Astrocyte (in vitro differentiated cells and primary cell): ENCODE data around the gene ESRP2. TPM values are rescaled to one million over a fixed set of nuclear protein-coding genes. Genes with fewer than 3 reads are reported as not detected.

Experiments used
- DNase-seq: peaks from one replicate; pipeline ENCODE4 v3.0.0-alpha.2; 2010; ENCODE audit warnings: low read depth
- FAIRE-seq: peaks from 2 replicates; lab custom pipeline; 2011; peaks lifted over from hg19 to GRCh38; lab: Jason Lieb, UNC
- H2AFZ ChIP-seq: 2 replicates; pipeline ENCODE4 v1.6.0; 2012; ENCODE audit warnings: low read depth, low read length, inconsistent platforms
- H3K27ac ChIP-seq: 2 replicates; pipeline ENCODE4 v1.5.1; 2011; ENCODE audit warnings: low read depth, low read length, inconsistent platforms
- H3K27me3 ChIP-seq: 2 replicates; pipeline ENCODE4 v1.6.0; 2011; ENCODE audit warnings: low read length, inconsistent platforms; ENCODE audit not compliant: insufficient read depth
- H3K36me3 ChIP-seq: 2 replicates; pipeline ENCODE4 v1.5.1; 2011; ENCODE audit warnings: low read length, inconsistent platforms; ENCODE audit not compliant: insufficient read depth
- H3K4me1 ChIP-seq: 2 replicates; pipeline ENCODE4 v1.5.1; 2011; ENCODE audit warnings: low read length, inconsistent platforms; ENCODE audit not compliant: insufficient read depth
- H3K4me2 ChIP-seq: 2 replicates; pipeline ENCODE4 v1.6.0; 2012; ENCODE audit warnings: low read length, inconsistent platforms
- H3K4me3 ChIP-seq: 2 replicates; pipeline ENCODE4 v1.5.1; 2011; ENCODE audit warnings: low read depth, mild to moderate bottlenecking, low read length, inconsistent platforms; ENCODE audit not compliant: insufficient read depth
- H3K79me2 ChIP-seq: 2 replicates; pipeline ENCODE4 v1.6.0; 2012; ENCODE audit warnings: mild to moderate bottlenecking, low read length, inconsistent platforms; ENCODE audit not compliant: insufficient read depth
- H3K9ac ChIP-seq: 2 replicates; pipeline ENCODE4 v1.6.0; 2012; ENCODE audit warnings: mild to moderate bottlenecking, low read length, inconsistent platforms
- H3K9me3 ChIP-seq: 2 replicates; pipeline ENCODE4 v1.5.1; 2012; ENCODE audit warnings: low read depth, mild to moderate bottlenecking, low read length, inconsistent platforms; ENCODE audit not compliant: insufficient read depth
- H4K20me1 ChIP-seq: 2 replicates; pipeline ENCODE4 v1.6.0; 2012; ENCODE audit warnings: low read length, inconsistent platforms; ENCODE audit not compliant: insufficient read depth
- H3K27ac Mint-ChIP-seq: one replicate; pipeline ENCODE4 v1.8.0; 2021; ENCODE audit warnings: mild to moderate bottlenecking, mixed read lengths; ENCODE audit not compliant: unreplicated experiment
- H3K27me3 Mint-ChIP-seq: one replicate; pipeline ENCODE4 v1.8.0; 2021; ENCODE audit warnings: low read depth, mixed read lengths; ENCODE audit not compliant: unreplicated experiment
- H3K36me3 Mint-ChIP-seq: one replicate; pipeline ENCODE4 v1.8.0; 2021; ENCODE audit warnings: low read depth, mixed read lengths; ENCODE audit not compliant: unreplicated experiment
- H3K4me1 Mint-ChIP-seq: one replicate; pipeline ENCODE4 v1.8.0; 2021; ENCODE audit warnings: low read depth, mixed read lengths; ENCODE audit not compliant: unreplicated experiment
- H3K4me3 Mint-ChIP-seq: one replicate; pipeline ENCODE4 v1.8.0; 2021; ENCODE audit warnings: mild to moderate bottlenecking, moderate library complexity, mixed read lengths; ENCODE audit not compliant: unreplicated experiment
- H3K9me3 Mint-ChIP-seq: one replicate; pipeline ENCODE4 v1.8.0; 2021; ENCODE audit warnings: mild to moderate bottlenecking, mixed read lengths; ENCODE audit not compliant: unreplicated experiment
- CTCF ChIP-seq: IDR thresholded peaks from 2 replicates; pipeline ENCODE4 v1.5.1; 2011; ENCODE audit warnings: low read depth, mild to moderate bottlenecking, inconsistent platforms, low read length, moderate library complexity; ENCODE audit not compliant: insufficient read depth
- EZH2 ChIP-seq: IDR thresholded peaks from 2 replicates; pipeline ENCODE4 v1.6.1; 2012; ENCODE audit warnings: mild to moderate bottlenecking, low read length, inconsistent platforms; ENCODE audit not compliant: insufficient read depth
- total RNA-seq: library from RNA; stranded (reverse); gene quantifications from 2 replicates; pipeline ENCODE4 v1.2.1, GENCODE V29; 2021

ESRP2 gene
- total RNA-seq, 1 donor from 2014 or later, result 5.1 TPM

- no peaks in the 10 kb centered on the region for H3K9me3 Mint-ChIP-seq
- Histone ChIP-seq H2AFZ (no peak overlapping the region), H3K4me2 (no peak overlapping the region), H3K27me3 (no peaks in the 10 kb centered on the region), H4K20me1 (peaks cover 59% of the 10 kb centered on the region), H3K9me3 (no peaks in the 10 kb centered on the region), H3K9ac (no peak overlapping the region), H3K79me2 (peaks cover 60% of the 10 kb centered on the region), H3K4me3 (no peak overlapping the region), H3K4me1 (no peaks in the 10 kb centered on the region), H3K27ac (no peak overlapping the region), H3K36me3 (peaks cover 14% of the 10 kb centered on the region)
- no peak for TF ChIP-seq EZH2
- no peak for TF ChIP-seq CTCF
- H3K27ac Mint-ChIP-seq, result no peak overlapping the region
- FAIRE-seq, result no peak
- peaks cover 2% of the 10 kb centered on the region for H3K4me1 Mint-ChIP-seq
- H3K4me3 Mint-ChIP-seq, result peak overlapping the region; percentile 27
- DNase-seq, result no peak
- H3K36me3 Mint-ChIP-seq, result peaks cover 21% of the 10 kb centered on the region
- no peaks in the 10 kb centered on the region for H3K27me3 Mint-ChIP-seq
Measured at GRCh38 chr16:68281368-68282063, 45.6 kb upstream of the ESRP2 start.

- TF ChIP-seq EZH2 (no peak), CTCF (no peak)
- Histone ChIP-seq H3K4me3 (no peak overlapping the region), H3K27ac (no peak overlapping the region), H3K79me2 (peaks cover 56% of the 10 kb centered on the region), H3K9ac (no peak overlapping the region), H2AFZ (no peak overlapping the region), H3K4me1 (no peaks in the 10 kb centered on the region), H3K36me3 (peaks cover 13% of the 10 kb centered on the region), H4K20me1 (peaks cover 57% of the 10 kb centered on the region), H3K27me3 (no peaks in the 10 kb centered on the region), H3K9me3 (no peaks in the 10 kb centered on the region), H3K4me2 (no peak overlapping the region)
- Mint-ChIP-seq H3K9me3 (no peaks in the 10 kb centered on the region), H3K4me1 (peaks cover 11% of the 10 kb centered on the region), H3K4me3 (no peak overlapping the region), H3K27ac (no peak overlapping the region), H3K27me3 (no peaks in the 10 kb centered on the region), H3K36me3 (peaks cover 16% of the 10 kb centered on the region)
- FAIRE-seq (no peak), DNase-seq (no peak)
Measured at GRCh38 chr16:68279726-68280558, 44.0 kb upstream of the ESRP2 start.
